ENCODE results near the gene IGHMBP2. TPM values are rescaled to one million over a fixed set of nuclear protein-coding genes. Genes with fewer than 3 reads are reported as not detected.

Gene IGHMBP2
- total RNA-seq, 1 experiment from 2014 or later = 19.3 TPM

DNA sequence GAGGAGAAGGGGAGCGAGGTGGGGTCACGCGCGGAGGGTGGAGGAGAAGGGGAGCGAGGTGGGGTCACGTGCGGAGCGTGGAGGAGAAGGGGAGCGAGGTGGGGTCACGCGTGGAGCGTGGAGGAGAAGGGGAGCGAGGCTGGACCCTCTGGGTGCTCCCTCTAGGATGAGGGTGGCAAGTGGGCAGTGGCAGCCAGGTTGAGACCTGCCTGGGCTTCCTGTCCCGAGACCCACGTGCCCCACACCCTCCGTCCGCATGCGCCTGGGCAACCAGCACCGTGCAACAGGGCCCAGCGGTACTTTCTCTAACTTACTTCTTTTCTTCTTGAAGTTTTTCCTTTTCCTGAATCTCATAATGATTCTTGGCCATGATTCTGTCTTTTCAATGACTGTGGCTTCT, 11.1 kb upstream of the IGHMBP2 start:
- Histone ChIP-seq H3K79me2 (ENCODE audit: insufficient read depth, low read length) (peaks cover 3% of the 10 kb centered on the region; the same call in 1 of the 2 replicates), H3K9me3 (ENCODE audit: control insufficient read depth in 1 of 2, insufficient read depth in 1 of 2, low read depth in 1 of 2, low read length in 2 of 2) (no peaks in the 10 kb centered on the region), H3K27me3 (ENCODE audit: insufficient read depth, low read length) (no peaks in the 10 kb centered on the region), H3K4me1 (ENCODE audit: control insufficient read depth in 1 of 2, insufficient read depth in 2 of 2, low read length in 2 of 2) (no peaks in the 10 kb centered on the region), H3K9ac (ENCODE audit: low read length) (no peak overlapping the region), H3K4me2 (ENCODE audit: low read length) (no peak overlapping the region), H2AFZ (ENCODE audit: low read depth, low read length, poor library complexity, severe bottlenecking) (no peak overlapping the region), H3K27ac (ENCODE audit: low read depth, low read length) (no peak overlapping the region), H4K20me1 (ENCODE audit: insufficient read depth) (no peaks in the 10 kb centered on the region), H3K9me2 (ENCODE audit: insufficient read depth) (no peaks in the 10 kb centered on the region), H3K4me3 (replicated peaks in 1 of 2; ENCODE audit: low read depth in 1 of 2, low read length in 2 of 2) (no peak overlapping the region), H3K36me3 (ENCODE audit: control insufficient read depth in 1 of 2, insufficient read depth in 2 of 2, low read length in 2 of 2) (peaks cover 32 to 36% of the 10 kb centered on the region in 2 experiments; a peak in 3 of 4 replicates)
- no TSS peak for BruUV-seq (replicated peaks)
- RAD21 ChIA-PET (ENCODE audit: low non-redundant PET in 1 of 2, low total read pairs in 2 of 2, uncharacterized antibody in 2 of 2, unreplicated experiment in 2 of 2) = no interaction called here
- no peak for ATAC-seq
- no peak for TF ChIP-seq FOSL1 (IDR thresholded peaks at IDR 0.05; ENCODE audit: low read depth)
- no peak for TF ChIP-seq ELF1 (IDR thresholded peaks at IDR 0.05; ENCODE audit: borderline replicate concordance, low read depth)
- TF ChIP-seq, protein P1, sequence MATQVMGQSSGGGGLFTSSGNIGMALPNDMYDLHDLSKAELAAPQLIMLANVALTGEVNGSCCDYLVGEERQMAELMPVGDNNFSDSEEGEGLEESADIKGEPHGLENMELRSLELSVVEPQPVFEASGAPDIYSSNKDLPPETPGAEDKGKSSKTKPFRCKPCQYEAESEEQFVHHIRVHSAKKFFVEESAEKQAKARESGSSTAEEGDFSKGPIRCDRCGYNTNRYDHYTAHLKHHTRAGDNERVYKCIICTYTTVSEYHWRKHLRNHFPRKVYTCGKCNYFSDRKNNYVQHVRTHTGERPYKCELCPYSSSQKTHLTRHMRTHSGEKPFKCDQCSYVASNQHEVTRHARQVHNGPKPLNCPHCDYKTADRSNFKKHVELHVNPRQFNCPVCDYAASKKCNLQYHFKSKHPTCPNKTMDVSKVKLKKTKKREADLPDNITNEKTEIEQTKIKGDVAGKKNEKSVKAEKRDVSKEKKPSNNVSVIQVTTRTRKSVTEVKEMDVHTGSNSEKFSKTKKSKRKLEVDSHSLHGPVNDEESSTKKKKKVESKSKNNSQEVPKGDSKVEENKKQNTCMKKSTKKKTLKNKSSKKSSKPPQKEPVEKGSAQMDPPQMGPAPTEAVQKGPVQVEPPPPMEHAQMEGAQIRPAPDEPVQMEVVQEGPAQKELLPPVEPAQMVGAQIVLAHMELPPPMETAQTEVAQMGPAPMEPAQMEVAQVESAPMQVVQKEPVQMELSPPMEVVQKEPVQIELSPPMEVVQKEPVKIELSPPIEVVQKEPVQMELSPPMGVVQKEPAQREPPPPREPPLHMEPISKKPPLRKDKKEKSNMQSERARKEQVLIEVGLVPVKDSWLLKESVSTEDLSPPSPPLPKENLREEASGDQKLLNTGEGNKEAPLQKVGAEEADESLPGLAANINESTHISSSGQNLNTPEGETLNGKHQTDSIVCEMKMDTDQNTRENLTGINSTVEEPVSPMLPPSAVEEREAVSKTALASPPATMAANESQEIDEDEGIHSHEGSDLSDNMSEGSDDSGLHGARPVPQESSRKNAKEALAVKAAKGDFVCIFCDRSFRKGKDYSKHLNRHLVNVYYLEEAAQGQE (IDR thresholded peaks at IDR 0.05; ENCODE audit: low read depth) = no peak
- no peak for TF ChIP-seq EZH2phosphoT487 (IDR thresholded peaks at IDR 0.05; ENCODE audit: borderline replicate concordance)
- no peak for TF ChIP-seq YY1 (IDR thresholded peaks at IDR 0.05; ENCODE audit: extremely low read depth, insufficient replicate concordance, low read depth, low read length)
- TF ChIP-seq EZH2 (IDR thresholded peaks at IDR 0.05) = no peak
- TF ChIP-seq, protein P2, sequence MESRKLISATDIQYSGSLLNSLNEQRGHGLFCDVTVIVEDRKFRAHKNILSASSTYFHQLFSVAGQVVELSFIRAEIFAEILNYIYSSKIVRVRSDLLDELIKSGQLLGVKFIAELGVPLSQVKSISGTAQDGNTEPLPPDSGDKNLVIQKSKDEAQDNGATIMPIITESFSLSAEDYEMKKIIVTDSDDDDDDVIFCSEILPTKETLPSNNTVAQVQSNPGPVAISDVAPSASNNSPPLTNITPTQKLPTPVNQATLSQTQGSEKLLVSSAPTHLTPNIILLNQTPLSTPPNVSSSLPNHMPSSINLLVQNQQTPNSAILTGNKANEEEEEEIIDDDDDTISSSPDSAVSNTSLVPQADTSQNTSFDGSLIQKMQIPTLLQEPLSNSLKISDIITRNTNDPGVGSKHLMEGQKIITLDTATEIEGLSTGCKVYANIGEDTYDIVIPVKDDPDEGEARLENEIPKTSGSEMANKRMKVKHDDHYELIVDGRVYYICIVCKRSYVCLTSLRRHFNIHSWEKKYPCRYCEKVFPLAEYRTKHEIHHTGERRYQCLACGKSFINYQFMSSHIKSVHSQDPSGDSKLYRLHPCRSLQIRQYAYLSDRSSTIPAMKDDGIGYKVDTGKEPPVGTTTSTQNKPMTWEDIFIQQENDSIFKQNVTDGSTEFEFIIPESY (IDR thresholded peaks at IDR 0.05; ENCODE audit: extremely low read depth, insufficient replicate concordance, low read length) = no peak
- TF ChIP-seq RAD21 (IDR thresholded peaks at IDR 0.05; ENCODE audit: low read depth) = no peak
- TF ChIP-seq, protein P3, sequence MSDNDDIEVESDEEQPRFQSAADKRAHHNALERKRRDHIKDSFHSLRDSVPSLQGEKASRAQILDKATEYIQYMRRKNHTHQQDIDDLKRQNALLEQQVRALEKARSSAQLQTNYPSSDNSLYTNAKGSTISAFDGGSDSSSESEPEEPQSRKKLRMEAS (IDR thresholded peaks at IDR 0.05) = no peak
- TF ChIP-seq POLR2AphosphoS5 (IDR thresholded peaks at IDR 0.05; ENCODE audit: low read depth, low read length) = no peak
- no peak for TF ChIP-seq POLR2A (IDR thresholded peaks at IDR 0.05; ENCODE audit: borderline replicate concordance, extremely low read depth, insufficient read depth, insufficient read length)
- TF ChIP-seq ZFX (IDR thresholded peaks at IDR 0.05) = no peak
- TF ChIP-seq SP1 (IDR thresholded peaks at IDR 0.05; ENCODE audit: low read depth) = no peak
- no peak for TF ChIP-seq SRF (IDR thresholded peaks at IDR 0.05; ENCODE audit: low read depth)
- TF ChIP-seq CBX3 (IDR thresholded peaks at IDR 0.05; ENCODE audit: low read depth) = no peak
- TF ChIP-seq, protein P4, sequence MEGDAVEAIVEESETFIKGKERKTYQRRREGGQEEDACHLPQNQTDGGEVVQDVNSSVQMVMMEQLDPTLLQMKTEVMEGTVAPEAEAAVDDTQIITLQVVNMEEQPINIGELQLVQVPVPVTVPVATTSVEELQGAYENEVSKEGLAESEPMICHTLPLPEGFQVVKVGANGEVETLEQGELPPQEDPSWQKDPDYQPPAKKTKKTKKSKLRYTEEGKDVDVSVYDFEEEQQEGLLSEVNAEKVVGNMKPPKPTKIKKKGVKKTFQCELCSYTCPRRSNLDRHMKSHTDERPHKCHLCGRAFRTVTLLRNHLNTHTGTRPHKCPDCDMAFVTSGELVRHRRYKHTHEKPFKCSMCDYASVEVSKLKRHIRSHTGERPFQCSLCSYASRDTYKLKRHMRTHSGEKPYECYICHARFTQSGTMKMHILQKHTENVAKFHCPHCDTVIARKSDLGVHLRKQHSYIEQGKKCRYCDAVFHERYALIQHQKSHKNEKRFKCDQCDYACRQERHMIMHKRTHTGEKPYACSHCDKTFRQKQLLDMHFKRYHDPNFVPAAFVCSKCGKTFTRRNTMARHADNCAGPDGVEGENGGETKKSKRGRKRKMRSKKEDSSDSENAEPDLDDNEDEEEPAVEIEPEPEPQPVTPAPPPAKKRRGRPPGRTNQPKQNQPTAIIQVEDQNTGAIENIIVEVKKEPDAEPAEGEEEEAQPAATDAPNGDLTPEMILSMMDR (IDR thresholded peaks at IDR 0.05 in 2 of 3, conservative IDR thresholded peaks at IDR 0.05 in 1 of 3; ENCODE audit: borderline replicate concordance in 1 of 3, insufficient read depth in 1 of 3, low read depth in 2 of 3, low read length in 2 of 3) = no peak
- TF ChIP-seq TCF7L2 (IDR thresholded peaks at IDR 0.05; ENCODE audit: borderline replicate concordance, extremely low read depth, insufficient read depth, insufficient read length) = no peak
- no peak for TF ChIP-seq SIN3A (IDR thresholded peaks at IDR 0.05; ENCODE audit: low read depth)
- POLR2A ChIA-PET = no interaction called here
- CTCF ChIA-PET = no interaction called here
- intact Hi-C loops (cut with micrococcal nuclease) = no loop called here
- no peak for DNase-seq (ENCODE audit: low read depth, low spot score)

All from HCT116 (cell line).